ENCODE measurements around the gene NEIL3.

The NEIL3 gene

GRCh38 chr4:177374966-177375365 lies 65.3 kb downstream of the NEIL3 start:
- DNase-seq, result no peak

GRCh38 chr4:177375372-177375771 lies 65.7 kb downstream of the NEIL3 start:
- DNase-seq, result no peak

- no peak for DNase-seq
Observed at GRCh38 chr4:177376024-177376423, 66.3 kb downstream of the NEIL3 start.

GRCh38 chr4:177380730-177381287 lies 71.1 kb downstream of the NEIL3 start:
- DNase-seq, result no peak

- DNase-seq, result no peak
Observed at GRCh38 chr4:177381762-177382310, 72.2 kb downstream of the NEIL3 start.

- no peak for DNase-seq
Observed at GRCh38 chr4:177384856-177385397, 75.3 kb downstream of the NEIL3 start.

GRCh38 chr4:177385576-177386277 lies 76.1 kb downstream of the NEIL3 start:
- DNase-seq, result no peak

GRCh38 chr4:177386278-177386815 lies 76.7 kb downstream of the NEIL3 start:
- DNase-seq, result no peak

- no peak for DNase-seq
Observed at GRCh38 chr4:177391287-177391686, 81.6 kb downstream of the NEIL3 start.

- no peak for DNase-seq
Observed at GRCh38 chr4:177391953-177392352, 82.3 kb downstream of the NEIL3 start.

- DNase-seq, result no peak
Observed at GRCh38 chr4:177393236-177393635, 83.6 kb downstream of the NEIL3 start.

GRCh38 chr4:177396352-177396751 lies 86.7 kb downstream of the NEIL3 start:
- DNase-seq, result no peak

GRCh38 chr4:177400030-177400429 lies 90.4 kb downstream of the NEIL3 start:
- DNase-seq, result no peak

GRCh38 chr4:177401658-177402273 lies 92.1 kb downstream of the NEIL3 start:
- DNase-seq, result no peak

GRCh38 chr4:177403746-177404145 lies 94.1 kb downstream of the NEIL3 start:
- DNase-seq, result no peak

- DNase-seq, result no peak
Observed at GRCh38 chr4:177404342-177404741, 94.7 kb downstream of the NEIL3 start.

GRCh38 chr4:177404986-177405385 lies 95.3 kb downstream of the NEIL3 start:
- no peak for DNase-seq

- DNase-seq, result no peak
Observed at GRCh38 chr4:177405508-177405907, 95.8 kb downstream of the NEIL3 start.

GRCh38 chr4:177408023-177408422 lies 98.3 kb downstream of the NEIL3 start:
- DNase-seq, result no peak

- peak; percentile 54 for DNase-seq
Observed at GRCh38 chr4:177410566-177410965, 100.9 kb downstream of the NEIL3 start.

GRCh38 chr4:177411996-177412395 lies 102.3 kb downstream of the NEIL3 start:
- DNase-seq, result no peak

Data from DMS153 (cell line).